ENCODE data around the gene TLCD3A.
"Not testable (repeated sequence)": the region's sequence is repeated elsewhere in the genome, so short reads cannot be mapped to it uniquely, and the experiment has no call there.

The TLCD3A gene

DNA sequence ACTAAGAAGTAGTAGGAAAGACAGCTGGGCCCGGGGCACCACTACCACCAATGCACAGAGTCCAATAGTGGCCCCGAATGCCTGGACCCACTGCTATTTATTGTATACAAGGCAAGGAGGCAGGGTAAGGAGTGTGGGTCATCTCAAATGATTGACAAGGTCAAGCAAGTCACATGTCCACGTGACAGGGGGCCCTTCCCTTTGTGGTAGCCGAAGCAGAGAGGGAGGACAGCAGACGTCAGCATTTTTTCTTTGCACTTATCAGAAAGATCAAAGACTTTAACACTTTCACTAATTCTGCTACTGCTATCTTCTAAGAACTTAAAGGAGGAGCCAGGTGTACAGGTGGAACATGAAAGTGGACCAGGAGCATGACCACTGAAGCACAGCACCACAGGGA, 24.3 kb upstream of the TLCD3A start:
- DNase-seq (ENCODE audit: low spot score), result no peak

DNA sequence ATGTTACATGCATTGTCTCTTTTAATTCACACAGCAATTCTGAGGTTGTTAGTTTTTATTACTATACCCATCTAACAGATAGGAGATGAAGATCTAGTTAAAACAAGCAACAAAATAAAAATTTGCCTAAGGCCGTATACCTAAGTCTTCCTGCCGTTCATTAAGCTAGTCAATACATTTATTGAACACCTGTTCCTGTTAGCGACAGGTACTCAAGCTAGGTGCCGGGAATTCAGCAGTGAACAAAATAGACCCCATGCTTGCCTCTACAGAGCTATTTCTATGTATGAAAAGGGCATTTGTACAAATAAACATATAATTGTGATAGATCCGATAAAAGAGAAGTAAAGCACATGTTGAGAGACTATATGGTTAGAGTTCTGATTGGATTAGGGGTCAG, 14.3 kb upstream of the TLCD3A start:
- no peak for DNase-seq (ENCODE audit: low spot score)

DNA sequence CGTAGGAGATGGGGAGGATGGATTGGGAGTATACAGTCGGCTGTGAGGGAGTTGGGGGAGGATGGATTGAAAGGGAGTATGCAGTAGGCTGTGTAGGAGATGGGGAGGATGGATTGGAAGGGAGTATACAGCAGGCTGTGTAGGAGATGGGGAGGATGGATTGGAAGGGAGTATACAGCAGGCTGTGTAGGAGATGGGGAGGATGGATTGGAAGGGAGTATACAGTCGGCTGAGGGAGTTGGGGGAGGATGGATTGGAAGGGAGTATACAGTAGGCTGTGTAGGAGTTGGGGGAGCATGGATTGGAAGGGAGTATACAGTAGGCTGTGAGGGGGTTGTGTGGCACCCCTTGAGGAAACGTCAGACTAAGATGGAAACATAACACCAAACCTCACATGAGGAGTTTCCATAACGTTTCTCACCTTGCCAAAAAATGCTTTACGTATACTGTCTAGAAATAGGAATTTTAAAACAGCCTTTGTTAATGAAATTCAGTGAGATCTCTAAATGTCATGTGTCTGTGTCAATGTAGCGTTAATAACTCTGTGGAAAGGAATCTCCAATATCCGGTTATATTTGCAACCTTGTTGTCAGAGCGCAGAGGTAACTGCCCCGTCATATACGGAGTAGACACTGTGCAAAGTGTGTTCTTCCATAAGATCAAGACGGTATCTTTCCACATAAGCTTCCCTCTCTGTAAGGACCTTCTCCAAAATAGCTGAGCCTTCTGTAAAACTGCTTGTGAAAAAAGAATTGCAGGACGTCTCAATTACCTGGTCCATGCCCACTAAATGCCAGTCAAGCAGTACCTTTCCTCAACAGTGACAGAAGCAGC, 11.5 kb upstream of the TLCD3A start:
- DNase-seq (ENCODE audit: low spot score), result no peak

DNA sequence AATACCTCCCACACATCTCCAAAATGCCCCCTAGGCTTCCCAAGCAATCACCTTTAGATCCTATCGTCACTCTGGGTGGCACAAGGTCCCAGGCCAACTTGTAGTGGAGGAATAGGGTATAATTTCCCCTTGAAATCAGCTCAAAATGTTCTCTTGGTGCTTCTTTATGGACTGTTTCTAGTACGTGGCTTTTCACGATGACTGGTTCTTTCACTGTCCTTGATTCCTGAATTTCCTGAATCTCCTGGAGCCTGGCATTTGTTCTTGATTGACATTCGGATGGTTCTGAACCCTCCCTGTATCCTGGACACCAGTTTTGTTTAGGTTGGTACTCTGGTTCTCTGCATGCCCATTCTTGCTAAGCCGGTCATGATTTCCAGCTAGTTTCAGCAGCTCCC, 10.9 kb upstream of the TLCD3A start:
- no peak for DNase-seq (ENCODE audit: low spot score)

DNA sequence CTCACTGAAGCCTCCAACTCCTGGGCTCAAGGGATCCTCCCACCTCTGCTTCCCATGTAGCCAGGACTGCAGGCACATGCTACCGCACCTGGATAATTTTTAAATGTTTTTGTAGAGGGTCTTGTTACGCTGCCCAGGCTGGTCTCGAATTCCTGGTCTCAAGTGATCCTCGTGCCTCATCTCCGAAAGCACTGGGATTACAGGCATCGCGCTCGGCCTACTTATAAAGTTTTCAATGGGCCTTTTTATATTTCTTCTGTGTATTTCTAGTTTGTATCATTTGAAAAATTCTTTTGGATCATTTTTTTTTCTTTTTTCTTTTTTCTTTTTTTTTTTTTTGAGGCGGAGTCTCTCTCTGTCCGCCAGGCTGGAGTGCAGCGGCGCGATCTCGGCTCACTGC, 7.3 kb upstream of the TLCD3A start:
- DNase-seq (ENCODE audit: low spot score), result no peak

DNA sequence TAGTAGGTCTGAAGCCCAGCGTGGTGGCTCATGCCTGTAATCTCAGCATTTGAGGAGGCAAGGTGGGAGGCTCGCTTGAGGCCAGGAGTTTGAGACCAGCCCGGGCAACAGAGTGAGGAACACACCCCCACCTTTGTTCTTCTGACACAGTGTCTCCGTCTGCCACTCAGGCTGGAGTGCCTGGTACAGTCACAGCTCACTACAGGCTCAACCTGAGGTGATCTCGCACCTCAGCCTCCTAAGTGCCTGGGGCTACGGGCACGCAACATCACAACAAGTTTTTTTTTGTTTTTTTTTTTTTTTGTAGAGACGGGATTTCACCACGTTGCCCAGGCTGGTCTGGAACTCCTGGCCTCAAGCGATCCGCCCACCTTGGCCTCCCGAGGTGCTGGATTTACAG, 6.7 kb upstream of the TLCD3A start:
- no peak for DNase-seq (ENCODE audit: low spot score)

DNA sequence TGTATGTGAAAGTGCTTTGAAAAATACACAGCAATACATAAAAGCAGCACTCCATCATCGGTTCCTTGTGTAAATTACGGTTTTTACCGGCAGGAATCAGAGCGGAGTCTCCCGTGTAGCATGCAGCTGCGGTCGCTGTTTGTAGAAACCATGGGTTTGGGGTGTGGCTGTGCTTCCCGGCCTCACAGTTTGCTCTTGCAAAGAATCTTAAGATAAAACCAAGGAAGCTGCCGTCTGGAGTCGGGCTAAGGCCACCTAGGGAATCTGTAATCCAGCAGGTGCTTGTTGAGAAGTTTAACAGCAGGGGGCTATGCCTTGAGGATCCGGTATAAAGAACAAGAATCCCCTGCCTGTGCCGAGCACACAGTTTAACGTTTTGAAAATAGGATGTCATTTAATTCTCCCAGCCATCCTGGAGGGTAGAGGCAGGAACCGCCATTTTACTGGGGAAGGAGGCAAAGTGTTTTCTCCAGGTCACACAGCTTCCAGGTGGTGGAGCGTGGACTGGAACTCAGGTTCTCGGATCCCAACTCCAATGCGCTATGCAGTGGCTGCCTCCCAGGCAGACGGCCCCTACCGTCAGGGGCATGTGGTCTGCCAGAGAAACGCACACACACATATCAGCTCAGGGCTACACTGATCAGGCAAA, 6.0 kb upstream of the TLCD3A start:
- DNase-seq (ENCODE audit: low spot score), result no peak

DNA sequence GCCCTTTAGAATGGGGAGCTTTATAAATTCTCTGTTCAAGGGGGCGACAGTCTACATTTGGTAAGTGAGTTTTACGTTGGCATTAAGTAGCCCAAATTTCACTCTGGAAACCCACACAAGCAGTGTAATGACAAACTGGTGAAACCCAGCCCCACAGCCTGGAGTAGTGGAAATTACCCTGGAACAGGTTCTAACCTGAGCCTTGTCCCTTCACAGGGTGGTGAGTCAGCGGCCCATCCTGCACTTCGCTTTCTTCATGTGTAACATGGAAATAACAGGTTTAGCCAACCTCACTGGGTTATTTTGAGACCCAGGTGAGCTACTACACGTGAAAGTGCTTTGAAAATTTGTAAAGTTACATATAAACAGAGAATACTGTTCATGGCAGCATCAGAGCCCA, 3.5 kb upstream of the TLCD3A start:
- no peak for DNase-seq (ENCODE audit: low spot score)

DNA sequence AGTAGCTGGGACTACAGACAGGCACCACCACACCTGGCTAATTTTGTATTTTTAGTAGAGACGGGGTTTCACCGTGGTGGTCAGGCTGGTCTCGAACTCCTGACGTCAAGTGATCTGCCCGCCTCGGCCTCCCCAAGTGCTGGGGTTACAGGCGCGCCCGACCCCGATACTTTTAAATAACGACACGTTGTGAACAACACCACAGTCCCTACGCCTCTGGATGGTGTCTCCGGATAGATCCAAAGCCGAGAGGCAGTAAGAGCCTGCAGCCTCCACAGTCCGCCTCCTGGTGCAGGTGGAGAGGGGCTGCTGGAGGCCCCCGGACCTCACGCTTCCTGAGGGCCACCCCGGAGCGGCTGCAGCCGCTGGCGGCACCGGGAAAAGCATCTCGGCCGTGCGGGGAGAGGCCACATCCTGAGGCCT, 741 bp upstream of the TLCD3A start:
- no peak for DNase-seq (ENCODE audit: low spot score)

DNA sequence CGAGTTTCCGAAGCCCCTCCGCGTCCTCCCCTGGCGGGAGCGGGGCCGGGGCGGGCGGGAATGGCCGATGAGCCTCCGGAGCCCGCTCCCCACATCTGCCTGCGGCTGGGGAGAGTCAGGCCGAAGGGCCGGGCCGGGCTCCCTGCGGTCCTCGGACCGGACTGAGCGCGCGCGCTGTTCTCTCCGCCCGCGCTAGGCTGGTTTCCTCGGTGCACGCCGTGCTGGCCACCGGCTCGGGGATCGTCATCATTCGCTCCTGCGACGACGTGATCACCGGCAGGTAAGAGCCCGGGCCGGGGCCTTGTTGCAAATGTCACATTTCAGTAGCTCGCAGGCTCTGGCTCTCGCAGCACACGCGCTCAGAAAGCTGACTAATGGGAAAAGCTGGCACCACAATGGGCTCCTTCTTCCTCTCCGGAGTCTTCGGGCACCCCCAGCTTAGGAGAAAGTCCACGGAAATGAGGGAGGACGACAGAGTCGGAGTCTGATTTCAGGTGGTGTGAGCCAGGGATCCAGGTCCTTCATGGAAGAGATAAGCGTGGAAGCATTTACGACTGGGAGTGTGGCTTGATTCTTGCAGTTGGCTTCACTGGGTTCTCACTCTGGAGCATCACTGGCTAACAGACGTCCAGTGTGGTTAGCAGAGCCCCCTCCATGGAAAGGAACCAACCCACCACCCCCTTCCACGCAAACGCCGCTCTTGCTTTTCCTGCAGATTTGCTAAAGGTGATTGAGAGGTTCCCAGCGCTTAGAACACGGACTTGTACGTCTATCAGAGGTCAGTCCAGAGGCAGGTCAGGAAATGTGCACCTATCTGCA, 715 bp downstream of the TLCD3A start:
- no peak for DNase-seq (ENCODE audit: low spot score)

DNA sequence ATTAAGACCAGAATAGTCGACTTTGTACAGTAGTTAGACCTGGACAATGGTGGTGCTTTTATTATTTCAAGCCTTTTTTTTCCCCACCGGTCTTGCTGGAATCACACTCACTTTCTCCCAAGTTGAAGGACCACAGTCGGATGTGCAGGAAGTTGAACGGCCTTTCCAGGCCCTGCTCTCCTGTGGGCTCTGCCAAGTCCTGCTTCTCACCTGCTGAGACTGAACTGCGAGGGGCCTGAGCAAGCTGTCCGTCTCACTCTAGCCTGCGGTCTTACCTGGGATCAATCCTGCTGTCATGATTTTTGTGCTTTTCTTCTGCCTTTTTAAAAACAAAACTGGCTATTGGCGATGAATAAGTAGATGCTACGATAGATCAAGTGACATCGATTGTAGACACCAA, 1.3 kb downstream of the TLCD3A start:
- no peak for DNase-seq (ENCODE audit: low spot score)

DNA sequence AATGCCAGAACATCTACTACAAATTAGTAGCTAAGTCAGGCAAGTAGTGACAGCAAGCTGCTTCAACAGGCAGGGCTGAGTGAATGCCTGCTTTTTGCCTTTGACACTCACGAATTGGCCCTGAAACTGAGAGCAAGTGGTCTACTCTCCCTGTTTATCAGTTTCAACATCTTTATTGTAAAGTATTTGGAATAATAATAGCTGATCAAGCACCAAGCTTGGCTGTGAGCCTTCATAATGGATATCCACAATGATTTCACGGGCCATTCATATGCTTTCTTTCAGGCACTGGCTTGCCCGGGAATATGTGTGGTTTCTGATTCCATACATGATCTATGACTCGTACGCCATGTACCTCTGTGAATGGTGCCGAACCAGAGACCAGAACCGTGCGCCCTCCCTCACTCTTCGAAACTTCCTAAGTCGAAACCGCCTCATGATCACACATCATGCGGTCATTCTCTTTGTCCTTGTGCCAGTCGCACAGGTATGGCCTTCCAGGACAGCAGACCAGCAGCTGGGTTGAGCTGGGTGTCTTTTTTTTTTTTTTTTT, 5.2 kb downstream of the TLCD3A start:
- no peak for DNase-seq (ENCODE audit: low spot score)

DNA sequence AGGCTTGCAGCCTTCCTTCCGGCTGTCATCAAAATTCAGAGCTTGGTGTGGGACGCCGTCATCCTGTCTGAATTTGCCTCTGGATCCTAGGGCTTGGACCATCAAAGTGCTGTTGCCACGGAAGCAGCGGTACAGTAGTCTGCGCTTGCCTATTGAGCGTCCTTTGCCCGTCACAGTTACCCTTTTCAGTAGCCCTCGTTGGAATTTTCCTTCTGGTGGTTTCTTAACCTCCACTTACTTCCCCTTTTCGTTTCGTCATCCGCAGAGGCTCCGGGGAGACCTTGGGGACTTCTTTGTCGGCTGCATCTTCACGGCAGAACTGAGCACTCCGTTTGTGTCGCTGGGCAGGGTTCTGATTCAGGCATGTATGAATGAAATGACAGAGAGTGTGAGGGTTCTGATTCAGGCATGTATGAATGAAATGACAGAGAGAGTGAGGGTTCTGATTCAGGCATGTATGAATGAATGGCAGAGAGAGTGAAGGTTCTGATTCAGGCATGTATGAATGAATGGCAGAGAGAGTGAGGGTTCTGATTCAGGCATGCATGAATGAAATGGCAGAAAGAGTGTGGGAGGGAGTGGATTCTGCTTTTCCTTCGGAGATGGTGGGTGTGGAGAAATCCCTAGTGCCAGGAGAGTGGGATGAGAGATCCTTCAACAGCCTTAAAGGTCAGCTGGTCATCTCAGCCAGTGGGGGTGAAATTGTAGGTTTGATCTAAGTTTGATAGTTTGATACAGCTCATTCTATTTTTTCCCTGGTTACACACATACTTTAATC, 8.0 kb downstream of the TLCD3A start:
- peak; percentile 17 for DNase-seq (ENCODE audit: low spot score)

DNA sequence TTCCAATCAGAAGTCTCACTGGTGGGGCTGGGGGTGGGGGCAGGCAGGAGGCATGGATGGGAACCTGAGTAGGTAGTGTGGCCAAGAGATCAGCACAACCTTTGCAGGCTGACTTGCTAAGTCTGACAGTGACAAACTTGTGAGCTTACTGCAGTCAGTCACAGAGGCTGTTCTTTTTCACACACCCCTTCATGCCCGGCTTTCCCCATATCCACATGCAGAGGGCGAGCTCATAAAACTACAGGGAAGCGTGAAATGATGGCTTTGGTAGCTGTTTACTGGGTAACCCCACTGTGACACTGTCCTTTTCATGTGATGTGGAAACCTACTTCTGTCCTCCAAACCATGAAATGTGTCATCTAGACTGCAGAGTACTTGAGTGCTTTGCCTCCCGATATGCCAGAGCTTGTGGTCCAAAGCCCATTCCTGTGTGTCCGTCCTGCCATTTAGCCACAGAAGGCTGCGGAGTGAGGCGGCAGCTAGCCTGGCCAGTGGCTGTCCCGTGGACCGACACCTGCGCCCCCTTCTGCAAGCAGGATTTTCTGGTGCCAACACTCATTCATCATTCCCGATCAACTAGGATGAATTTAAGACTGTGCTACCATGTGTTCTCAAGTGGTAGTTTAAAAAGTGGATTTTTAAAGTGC, 9.9 kb downstream of the TLCD3A start:
- DNase-seq (ENCODE audit: low spot score), result no peak

DNA sequence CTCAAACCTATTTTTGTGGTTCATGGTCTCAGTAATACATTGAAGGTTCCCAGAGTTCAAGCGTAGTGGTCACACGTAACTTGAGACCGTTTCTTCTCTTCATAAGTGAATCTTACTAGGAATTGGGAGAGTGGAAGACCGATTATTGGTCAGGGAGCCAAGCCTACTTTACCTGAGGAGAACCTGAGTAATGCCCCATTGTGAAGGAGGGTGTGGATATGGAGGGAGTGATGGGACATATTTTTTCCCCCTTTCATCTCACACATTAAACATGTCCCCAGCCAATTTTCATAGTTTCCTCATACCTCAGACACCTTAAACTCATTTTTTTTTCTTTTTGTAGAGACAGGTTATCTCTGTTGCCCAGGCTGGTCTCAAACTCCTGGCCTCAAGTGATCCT, 10.7 kb downstream of the TLCD3A start:
- no peak for DNase-seq (ENCODE audit: low spot score)

DNA sequence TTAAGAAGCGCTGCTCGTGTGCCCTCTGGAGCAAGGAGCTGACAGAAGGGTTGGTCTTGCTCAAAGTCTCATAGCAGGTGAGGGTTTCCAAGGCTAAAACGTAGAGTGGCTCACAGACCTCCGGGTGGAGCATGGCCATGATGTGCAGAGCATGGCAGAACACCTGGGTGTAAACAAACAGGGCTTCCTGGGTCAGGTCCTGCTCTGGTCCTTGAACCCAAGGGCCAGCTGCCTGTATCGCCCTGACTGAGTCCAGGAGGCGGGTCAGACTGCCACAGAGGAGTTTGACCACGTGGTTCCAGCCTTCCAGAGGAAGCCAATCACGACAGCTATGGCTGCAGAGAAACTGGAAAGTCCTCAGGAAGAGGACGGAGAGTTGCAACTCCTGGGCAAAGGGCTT, 12.5 kb downstream of the TLCD3A start:
- DNase-seq (ENCODE audit: low spot score), result no peak

DNA sequence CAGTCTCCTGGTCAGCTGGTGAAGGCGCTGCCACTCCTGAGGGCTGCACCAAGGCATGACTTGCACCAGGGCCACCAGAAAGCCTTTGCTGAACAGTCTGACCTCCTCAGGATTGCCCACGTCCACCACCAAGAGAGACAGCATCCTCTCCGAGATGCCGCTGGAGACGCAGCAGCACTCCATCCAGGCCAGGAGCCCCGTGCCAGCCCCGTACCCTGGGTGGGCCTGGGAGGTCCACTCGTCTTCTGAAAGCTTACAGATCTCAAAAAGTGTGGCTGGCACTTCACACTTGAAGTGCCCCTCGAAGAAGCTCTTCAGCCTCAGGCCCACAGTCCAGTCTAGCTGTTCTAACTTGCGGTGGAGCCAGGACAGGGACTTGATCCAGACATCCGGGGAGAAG, 13.0 kb downstream of the TLCD3A start:
- DNase-seq (ENCODE audit: low spot score), result no peak

DNA sequence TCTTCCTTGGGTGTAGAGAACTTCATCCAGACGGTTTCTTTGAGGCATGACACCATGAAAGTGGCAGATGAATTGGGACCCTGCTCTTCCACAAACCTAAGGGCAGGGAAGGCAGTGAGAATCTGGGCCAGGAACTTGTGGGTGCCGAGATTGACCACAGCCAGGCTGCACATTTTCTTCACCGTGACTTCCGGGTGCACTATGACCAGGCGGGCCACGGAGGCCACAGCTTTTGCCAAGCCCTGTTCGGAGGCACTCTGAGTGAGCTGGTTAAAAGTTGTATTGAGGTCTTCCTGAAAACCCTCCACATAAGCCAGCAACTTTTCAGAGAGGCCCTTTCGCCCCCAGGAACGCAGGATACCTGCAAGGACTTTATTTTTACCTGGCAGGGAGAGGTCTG, 13.8 kb downstream of the TLCD3A start:
- DNase-seq (ENCODE audit: low spot score), result no peak

DNA sequence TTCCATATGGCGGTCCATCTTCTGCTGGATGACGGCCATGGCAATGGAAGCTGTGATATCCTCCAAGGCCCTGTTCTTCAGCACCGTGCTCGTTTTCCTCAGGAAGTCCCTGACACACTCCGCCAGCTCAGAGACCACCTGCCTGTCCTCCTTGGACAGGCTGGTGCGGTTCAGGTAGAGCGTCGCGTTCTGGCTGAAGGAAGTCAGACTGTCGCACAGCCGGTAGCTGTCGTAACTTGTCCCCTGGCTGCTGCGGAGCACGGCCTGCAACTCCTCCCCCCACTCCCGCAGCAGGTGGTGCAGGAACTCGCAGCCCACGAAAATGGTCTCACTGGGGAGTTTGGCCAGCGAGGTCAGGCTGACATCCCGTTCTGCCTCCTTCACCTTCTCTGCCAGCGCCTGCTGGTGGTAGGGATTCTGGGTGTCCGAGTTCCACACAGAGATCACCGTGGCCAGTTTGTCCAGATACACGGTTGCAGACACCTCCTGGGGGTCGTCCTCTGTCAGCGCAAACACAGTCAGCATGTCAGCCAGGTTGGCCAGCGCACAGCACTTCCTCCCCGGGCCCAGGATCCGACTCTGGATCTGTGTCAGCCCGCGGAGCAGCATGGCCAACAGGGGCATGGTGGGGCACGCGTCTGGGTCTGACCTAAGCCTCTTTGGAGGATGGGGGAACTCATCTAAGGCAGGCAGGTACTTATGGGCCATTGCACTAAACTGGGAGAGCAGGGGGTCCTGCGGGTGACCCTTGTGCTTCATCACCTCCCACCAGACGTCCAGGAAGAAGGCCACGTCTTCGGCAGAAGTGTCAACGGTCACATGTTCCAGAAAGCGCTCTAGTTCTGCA, 14.6 kb downstream of the TLCD3A start:
- no peak for DNase-seq (ENCODE audit: low spot score)

DNA sequence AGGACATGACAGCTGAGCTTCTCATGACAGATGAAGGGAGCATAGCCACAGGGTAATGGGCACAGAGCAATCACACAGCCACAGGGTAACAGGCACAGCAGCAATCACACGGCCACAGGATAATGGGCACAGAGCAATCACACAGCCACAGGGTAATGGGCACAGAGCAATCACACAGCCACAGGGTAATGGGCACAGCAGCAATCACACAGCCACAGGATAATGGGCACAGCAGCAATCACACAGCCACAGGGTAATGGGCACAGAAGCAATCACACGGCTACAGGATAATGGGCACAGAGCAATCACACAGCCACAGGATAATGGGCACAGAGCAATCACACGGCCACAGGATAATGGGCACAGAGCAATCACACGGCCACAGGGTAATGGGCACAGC, 16.2 kb downstream of the TLCD3A start:
- DNase-seq (ENCODE audit: low spot score), result not testable (repeated sequence)
